ENCODE results near the gene RSRC1.
"Not testable (repeated sequence)": the region's sequence is repeated elsewhere in the genome, so short reads cannot be mapped to it uniquely, and the experiment has no call there.

The RSRC1 gene

GRCh38 chr3:158333736-158334135, 223.8 kb downstream of the RSRC1 start:
- DNase-seq: no peak

DNA sequence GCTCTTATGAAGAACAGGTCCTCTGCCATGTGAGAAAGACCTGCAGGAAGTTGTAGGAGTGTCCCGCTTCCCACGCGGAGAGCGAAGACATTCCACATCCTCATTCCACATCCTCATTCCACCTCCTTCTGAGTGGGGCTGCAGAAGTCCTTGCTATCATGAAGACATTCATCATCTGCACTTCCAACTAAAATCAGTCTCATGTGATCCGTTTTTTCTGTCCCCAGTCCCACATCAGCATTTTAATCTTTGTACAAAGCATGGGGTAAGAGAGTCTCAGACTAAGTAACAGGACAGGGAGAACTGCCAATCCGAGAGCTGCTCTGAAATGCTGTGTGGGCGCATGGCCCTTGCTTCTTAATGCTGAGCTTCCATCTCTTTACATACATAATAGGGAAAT, 227.2 kb downstream of the RSRC1 start:
- DNase-seq: no peak

GRCh38 chr3:158339638-158340037, 229.7 kb downstream of the RSRC1 start:
- DNase-seq: no peak

DNA sequence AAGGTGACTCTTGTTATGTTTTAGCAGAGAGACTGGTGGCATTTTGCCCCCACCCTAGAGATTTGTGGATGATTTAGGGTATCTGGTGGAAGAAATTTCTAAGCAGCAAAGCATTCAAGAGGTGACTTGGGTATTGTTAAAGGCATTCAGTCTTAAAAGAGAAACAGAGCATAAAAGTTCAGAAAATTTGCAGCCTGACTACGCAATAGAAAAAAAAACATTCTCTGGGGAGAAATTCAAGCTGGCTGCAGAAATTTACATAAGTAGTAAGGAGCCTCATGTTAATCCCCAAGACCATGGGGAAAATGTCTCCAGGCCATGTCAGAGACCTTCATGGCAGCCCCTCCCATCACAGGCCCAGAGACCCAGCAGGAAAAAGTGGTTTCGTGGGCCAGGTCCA, 231.1 kb downstream of the RSRC1 start:
- DNase-seq: not testable (repeated sequence)

DNA sequence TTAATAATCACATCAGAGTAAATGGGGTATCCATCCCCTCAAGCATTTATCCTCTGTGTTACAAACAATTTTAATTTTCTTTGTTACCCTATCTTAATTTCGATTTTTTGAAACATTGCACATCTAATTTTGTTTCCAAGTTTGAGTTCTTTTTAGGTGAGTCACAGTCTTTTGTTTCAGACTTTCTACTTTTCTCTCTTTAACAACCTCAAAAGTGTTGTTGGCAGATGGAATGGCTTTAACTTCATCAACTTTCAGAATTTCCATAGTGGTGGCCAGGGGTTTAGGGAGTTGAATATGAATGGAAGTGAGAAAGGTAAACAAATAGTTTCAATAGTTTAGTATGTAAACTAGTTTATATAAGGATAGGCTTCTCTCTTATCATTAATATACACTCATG, 238.1 kb downstream of the RSRC1 start:
- no peak for DNase-seq

DNA sequence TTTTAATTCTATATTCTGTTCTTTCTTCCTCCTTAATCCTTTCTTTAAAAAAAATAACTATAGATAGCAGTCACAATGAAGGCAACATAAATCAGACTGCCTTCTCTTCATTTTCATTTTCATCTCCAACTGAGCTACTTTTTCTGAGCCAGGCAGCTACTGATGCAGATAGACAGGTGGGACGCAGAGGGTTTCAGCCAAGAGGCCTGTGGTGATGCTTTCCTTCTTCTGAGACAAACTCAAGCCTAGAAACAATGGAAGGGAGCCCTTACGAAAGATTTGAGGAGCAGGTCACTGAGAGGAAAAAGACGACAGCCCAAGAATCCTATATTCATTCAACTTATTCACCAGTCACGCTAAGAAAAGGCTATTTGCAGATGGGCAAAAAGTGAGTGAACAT, 241.1 kb downstream of the RSRC1 start:
- no peak for DNase-seq

DNA sequence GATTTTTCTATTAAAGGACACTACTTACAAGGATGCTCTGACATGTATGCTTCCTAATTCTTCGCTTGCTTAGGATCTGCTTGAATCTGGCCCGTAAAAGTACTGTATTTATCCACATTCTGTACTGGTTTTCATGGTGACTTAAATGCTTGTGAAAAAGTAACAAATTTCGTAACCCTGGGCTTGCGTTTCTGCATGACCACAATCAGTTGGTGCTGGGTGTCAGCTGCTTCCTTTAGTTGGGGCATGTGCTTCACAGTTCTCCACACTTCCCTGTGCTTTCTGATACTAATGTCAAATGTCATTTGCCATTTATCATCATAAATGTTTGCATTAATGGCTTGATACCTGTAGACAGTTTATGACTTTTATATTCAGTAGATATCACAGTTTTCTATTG, 242.7 kb downstream of the RSRC1 start:
- DNase-seq: no peak

GRCh38 chr3:158354713-158355112, 244.8 kb downstream of the RSRC1 start:
- DNase-seq: no peak

- no peak for DNase-seq
Measured at GRCh38 chr3:158355623-158356588, 246.0 kb downstream of the RSRC1 start.

- no peak for DNase-seq
Measured at GRCh38 chr3:158359339-158359738, 249.4 kb downstream of the RSRC1 start.

- DNase-seq: no peak
Measured at GRCh38 chr3:158360756-158361448, 251.0 kb downstream of the RSRC1 start.

DNA sequence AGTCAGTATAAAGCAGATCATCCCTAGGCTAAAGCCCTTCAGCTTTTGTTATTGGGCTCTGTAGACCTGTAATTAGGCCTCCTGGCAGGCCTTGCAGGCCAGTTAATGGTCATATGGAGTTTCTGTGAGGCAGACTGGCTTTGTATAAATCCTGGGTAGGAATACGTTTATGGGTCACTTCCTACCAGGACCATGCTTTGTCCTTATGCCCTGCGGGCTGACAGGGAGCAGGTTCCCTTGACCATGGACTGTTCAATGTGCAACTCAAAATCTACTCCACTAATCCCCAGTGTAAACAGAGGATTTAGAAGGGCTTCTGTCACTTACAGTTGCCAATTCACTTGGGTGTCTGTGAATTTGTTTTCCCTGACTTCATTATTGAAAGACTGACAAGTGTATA, 258.4 kb downstream of the RSRC1 start:
- no peak for DNase-seq

GRCh38 chr3:158369279-158369678, 259.4 kb downstream of the RSRC1 start:
- no peak for DNase-seq

DNA sequence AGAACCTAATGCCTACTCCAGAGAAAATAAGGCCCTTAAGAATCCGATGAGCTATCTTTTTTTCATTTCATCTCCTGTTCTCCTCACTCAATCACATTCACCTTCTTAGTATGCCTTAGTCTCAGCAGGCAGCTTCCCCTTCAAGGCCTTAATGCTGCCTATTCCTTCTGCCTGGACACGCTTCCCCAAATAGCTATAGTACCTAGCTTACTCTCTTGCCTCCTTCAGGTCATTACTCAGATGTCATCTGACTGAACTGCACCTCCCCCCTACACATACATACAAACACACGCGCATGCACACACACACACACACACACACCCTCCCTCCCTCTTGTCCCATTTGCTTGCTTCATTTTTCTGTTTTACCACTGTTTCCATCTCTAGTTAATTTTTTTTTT, 269.6 kb downstream of the RSRC1 start:
- DNase-seq: no peak

DNA sequence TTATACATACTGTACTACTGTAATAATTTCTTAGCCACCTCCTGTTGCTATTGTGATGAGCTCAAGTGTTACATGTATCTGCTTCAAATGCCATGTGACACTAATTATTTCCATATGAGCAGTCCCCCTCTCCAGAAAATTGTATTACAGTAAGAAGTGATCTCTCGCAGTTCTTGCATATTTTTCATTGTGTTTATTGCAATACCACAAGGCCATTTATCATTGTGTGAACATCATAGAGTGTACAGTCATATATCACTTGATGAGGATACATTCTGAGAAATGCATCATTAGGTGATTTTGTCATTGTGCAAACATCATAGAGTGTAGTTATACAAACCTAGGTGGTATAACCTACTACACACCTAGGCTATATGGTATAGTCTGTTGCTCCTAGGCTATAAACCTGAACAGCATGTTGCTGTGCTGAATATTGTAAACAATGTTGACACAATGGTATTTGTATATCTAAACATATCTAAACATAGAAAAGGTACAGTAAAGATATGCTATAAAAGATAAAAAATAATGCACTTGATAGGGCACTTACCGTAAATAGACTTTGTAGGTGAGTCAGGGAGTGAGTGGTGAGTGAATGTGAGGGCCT, 271.5 kb downstream of the RSRC1 start:
- DNase-seq: no peak

GRCh38 chr3:158382479-158382878, 272.6 kb downstream of the RSRC1 start:
- DNase-seq: no peak

DNA sequence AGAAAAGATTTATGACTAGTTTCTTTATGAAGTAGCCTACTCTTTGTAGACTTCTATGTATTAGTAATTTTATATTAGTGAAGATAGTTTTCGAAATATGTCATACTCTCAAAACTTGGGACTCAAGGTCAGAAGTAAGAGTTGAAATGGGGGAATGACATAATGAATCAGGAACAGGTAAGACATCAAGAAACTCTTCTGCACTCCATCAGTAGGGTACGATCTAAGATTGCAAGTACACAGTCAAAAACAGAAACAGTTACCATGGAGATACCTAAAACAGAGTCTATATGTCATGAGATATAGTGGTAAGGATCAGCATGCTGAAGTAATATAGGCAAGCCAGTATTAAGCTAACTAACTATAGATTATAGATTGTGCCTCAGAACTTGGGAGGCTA, 274.1 kb downstream of the RSRC1 start:
- DNase-seq: no peak

GRCh38 chr3:158395421-158395820, 285.5 kb downstream of the RSRC1 start:
- DNase-seq: no peak

DNA sequence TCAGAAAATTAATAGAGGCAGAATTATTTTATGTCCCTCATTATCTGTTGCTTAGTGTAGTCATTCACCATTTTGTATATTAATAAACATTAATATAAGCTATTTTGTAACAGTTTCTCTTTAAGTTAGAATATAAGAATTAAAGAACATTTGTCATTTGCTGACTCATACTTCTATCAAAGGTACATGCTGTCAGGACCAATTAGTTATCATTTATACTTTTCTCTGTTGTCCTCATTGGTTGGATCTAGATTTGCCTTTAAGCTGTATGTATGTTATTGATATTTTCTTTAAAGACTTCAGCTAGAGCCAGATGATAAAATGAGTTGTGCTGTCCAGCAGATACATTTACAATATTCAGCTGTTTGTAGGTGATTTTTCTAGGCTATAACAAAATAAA, 292.7 kb downstream of the RSRC1 start:
- no peak for DNase-seq

GRCh38 chr3:158403013-158403412, 293.1 kb downstream of the RSRC1 start:
- no peak for DNase-seq

DNA sequence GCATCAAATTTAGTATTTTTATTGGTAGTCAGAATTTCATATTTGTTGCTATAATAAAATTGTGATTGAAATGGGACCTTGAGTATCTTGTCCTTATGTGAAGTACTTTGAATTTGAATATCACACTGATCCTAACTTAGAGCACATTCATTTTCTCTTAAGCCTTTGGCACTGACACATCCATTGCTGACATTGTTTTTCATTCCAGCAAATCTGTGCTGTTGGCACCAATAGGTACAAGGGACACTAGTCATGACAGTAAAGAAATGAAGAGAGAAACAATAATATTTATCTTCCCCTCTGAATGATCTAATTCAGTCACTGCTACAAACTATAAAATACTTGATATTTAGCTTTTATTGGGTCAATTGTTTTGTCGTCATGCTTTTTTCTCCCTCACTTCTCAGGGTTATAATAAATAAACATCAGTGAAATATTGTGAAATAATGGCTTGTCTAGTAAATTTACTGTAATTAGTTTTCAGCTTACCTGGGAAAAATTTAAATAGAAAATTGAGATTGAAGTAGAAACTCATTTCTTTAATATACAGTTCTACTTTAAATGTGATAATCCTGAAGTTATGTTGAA, 294.3 kb downstream of the RSRC1 start:
- no peak for DNase-seq

DNA sequence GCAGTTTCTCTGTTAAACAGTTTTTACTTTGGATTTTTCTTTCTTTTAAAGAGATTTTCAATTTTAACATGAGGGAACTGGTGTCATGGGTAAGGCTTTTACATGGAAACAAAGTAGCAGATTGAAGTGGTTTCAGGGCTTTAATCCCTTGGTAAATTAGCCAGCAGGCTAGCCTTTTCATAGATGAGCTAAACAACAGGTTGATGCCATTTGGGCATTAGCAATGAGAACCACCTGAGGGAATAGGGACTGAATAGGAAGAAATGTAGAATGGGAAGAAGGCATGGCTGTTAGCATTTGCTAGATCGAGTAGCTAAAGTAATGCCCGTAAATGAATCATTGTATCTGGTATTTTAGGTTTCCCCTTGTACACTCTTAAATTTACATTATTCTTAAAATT, 295.6 kb downstream of the RSRC1 start:
- no peak for DNase-seq

- no peak for DNase-seq
Measured at GRCh38 chr3:158407844-158408517, 298.1 kb downstream of the RSRC1 start.

Measured in SW 1271 (cell line).